ENCODE measurements around the gene MAPK10.

Gene MAPK10

GRCh38 chr4:86315579-86315978 lies 44.3 kb downstream of the MAPK10 start:
- TF ChIP-seq CTCF (IDR thresholded peaks at IDR 0.05), result no peak

GRCh38 chr4:86313656-86314055 lies 46.2 kb downstream of the MAPK10 start:
- TF ChIP-seq CTCF (IDR thresholded peaks at IDR 0.05), result no peak

- no peak for TF ChIP-seq CTCF (IDR thresholded peaks at IDR 0.05)
These were observed 52.4 kb downstream of the MAPK10 start for GRCh38 chr4:86307432-86307831.

- no peak for TF ChIP-seq CTCF (IDR thresholded peaks at IDR 0.05)
These were observed 53.0 kb downstream of the MAPK10 start for GRCh38 chr4:86306816-86307215.

GRCh38 chr4:86302830-86303229 lies 57.0 kb downstream of the MAPK10 start:
- TF ChIP-seq CTCF (IDR thresholded peaks at IDR 0.05), result no peak

- no peak for TF ChIP-seq CTCF (IDR thresholded peaks at IDR 0.05)
These were observed 57.6 kb downstream of the MAPK10 start for GRCh38 chr4:86302251-86302650.

- no peak for TF ChIP-seq CTCF (IDR thresholded peaks at IDR 0.05)
These were observed 59.3 kb downstream of the MAPK10 start for GRCh38 chr4:86300516-86300915.

- no peak for TF ChIP-seq CTCF (IDR thresholded peaks at IDR 0.05)
These were observed 63.0 kb downstream of the MAPK10 start for GRCh38 chr4:86296865-86297264.

All from LNCAP (cell line).